ENCODE results near the gene BRD3. TPM values are rescaled to one million over a fixed set of nuclear protein-coding genes. Genes with fewer than 3 reads are reported as not detected.

BRD3 gene
- total RNA-seq, 1 donor from 2014 or later: 44.7 TPM

DNA sequence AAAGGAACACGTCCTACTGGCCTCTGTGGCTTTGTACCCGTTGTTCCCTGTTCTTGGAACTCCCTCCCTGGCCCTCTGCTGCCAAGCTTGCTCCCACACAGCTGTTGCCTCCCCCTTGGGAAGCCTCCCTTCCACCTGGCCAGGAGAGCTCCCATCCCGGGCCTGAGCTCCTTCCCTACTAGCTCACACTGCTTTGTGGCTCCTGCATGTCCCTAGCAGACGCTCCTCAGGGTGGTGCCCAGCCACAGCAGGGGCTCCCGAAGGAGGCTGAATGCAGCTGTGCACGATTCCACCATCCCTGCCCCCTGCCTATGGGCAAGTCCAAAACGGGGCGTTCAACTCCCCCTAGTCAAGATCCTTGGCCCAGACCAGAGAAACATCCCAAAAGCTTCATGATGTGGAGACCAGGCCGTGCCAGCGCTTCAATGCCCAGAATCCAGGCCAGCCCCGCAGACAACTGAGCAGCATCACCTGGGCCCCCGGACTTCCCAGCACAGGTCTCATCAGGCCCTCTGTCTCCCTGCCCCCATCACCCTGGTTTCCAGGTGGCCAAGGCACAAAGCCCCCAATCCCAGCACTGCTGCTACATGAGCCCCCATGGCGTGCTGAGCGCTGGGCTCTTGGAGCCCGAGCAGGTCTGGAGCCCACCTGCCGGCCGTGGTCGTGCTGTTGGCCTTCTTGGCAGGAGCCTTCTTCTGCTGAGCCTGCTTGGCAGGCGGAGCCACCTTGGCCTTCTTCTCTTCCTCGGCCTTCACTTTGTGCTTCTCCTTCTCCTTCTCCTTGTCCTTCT lies 28.2 kb downstream of the BRD3 start:
- DNase-seq (ENCODE audit: low spot score): no peak

DNA sequence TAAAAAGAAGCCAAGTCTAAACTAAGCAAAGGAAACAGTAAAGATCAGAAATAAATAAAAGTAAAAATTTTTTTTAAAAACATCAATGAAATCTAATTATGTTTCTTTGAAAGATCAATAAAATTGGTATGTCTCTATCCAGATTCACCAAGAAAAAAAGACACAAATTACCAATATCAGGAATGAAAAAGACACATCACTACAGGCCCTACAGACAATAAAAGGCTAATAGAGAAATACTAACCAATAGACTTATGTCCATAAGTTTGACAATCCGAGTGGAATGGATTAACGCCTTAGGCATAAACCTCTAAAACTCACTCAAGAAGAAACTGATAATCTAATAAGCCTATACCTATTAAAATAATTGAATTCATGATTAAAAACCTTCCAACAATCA lies 30.2 kb downstream of the BRD3 start:
- DNase-seq (ENCODE audit: low spot score): no peak

DNA sequence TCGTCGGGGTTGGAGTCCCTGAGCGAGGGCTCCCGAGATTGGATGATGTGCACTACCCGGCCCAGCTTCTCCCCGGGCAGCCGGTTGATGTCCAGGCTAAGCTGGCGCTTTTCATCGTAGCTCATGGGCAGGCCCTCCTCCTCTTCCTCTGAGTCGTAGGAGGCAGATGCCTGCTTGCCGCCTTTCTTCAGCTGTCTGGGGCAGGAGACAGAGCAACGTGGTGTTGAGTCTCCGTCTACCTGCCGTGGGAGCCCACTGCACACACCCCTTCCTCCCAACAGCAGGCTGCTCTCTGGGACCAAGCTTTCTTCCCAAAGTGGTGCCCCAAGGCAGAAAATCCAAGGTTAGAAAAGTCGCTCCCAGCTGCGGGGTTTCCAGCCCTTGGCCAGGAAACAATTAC lies 31.7 kb downstream of the BRD3 start:
- no peak for DNase-seq (ENCODE audit: low spot score)

- no peak for DNase-seq (ENCODE audit: low spot score)
Measured at GRCh38 chr9:134035041-134036039, 32.5 kb downstream of the BRD3 start.

GRCh38 chr9:134034215-134035040 lies 33.4 kb downstream of the BRD3 start:
- DNase-seq (ENCODE audit: low spot score): no peak

DNA sequence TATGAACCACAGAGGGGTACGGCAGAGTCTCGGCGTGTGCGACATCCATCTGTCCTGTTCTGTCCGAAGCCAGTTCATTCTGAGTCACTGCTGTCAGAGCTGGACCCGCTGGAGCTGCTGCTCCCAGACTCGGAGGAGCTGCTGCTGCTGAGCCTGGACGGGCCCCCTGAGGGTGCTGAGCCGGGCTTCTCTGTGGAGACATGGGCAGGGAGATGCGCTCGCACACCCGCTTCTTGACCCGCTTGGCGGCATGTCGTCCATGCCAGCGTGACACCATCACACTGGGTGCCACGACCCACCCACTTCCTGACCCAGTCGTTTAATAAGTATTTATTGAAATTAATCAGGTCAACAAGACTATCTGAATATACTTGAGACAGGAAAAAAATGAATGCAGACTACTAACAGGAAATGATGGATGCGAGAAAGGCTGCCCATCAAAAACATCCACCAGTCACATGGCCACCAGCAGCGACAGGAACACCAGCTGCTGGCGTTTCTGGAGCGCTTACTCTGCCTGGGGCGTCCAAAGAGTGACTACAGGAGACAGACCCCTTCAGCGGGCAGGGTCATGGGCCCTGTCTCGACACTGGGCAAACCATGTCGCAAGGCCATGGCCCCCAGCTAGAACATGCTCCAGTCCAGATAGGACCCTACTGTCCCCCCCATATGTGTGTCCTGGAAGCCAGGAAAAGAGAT lies 34.2 kb downstream of the BRD3 start:
- DNase-seq (ENCODE audit: low spot score): no peak

DNA sequence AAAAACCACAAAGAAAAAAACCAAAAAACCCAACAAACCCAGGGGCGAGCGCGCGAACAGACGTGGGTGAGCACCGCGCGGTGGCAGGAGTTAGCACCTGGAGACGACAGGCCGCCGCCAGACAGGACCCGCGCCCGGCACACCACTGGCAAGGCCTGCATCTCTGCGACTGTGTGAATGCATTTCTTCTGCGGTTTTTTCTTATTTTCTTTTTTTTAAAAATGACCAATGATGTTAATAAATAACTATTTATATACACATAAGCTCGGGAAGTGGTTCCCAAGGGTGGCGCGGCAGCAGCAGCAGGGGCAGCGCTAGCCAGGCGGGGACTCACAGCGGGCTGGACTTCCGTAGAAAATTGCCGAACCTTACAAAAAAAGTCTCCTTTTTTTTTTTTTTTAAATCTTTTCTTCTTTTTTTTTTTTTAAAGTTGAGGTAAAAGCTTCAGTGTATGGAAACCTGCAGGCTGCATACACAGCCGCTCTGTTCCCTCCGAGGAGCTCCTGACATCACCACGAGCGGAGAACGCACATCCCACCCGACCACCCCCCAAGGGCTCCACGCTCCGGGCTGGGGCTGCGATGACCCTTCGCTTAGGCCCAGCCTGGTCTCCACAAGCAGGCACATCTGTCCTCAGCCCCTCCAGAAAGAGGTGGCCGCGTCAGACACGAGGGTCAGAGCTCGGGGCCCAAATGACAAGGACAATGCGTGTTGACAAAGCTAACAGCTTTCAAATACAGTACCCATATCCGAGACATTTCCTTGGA lies 35.2 kb downstream of the BRD3 start:
- DNase-seq (ENCODE audit: low spot score): no peak

DNA sequence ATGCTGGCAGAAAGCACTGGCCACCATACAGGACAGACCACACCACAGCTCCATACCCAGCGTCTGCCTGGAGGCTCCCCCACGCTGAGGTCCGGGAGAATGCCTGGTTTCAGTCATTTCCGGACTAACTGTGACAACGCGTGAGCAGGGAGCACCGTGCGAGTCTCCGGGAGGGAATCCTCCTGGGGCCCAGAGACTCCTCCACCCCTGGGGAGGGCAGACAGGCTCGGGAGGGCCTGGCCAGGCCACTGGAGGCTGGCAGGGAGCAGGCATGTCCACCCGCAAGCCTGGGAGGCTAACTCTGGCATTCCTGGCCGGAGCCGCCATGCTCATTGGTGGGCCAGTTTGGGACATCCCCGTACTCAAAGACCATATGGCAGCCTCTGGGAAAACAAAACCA lies 36.0 kb downstream of the BRD3 start:
- no peak for DNase-seq (ENCODE audit: low spot score)

GRCh38 chr9:134030821-134031470 lies 36.9 kb downstream of the BRD3 start:
- DNase-seq (ENCODE audit: low spot score): no peak

GRCh38 chr9:134029248-134030226 lies 38.3 kb downstream of the BRD3 start:
- no peak for DNase-seq (ENCODE audit: low spot score)

DNA sequence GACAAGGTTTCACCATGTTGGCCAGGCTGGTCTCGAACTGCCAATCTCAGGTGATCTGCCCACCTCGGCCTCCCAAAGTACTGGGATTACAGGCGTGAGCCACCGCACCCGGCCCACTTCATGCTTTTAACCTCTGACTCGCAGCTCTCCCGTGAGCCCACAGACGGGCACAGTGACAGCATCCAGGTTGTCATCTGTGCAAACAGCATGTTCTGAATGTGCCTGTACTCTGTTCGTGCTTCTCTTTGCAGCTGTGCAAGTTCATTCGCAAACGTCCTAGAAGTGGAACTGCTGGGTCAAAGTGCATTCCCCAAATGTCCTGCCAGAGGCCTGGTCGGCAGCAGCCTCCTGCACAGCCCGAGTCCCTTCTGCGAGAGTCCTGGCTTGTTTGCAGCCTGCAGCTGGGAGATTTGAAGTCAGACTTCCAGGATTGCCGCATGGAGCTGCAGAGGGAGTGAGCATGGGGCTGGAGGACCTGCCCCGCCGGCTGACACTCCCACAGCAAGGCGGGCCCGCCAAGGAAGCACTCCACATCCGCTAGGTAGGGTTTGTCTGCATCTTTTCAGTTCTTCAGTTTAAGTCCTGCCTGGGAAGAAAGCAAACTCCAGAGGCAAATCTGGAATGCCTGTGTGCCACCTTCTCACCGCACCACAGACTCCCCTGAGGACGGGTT lies 39.1 kb downstream of the BRD3 start:
- no peak for DNase-seq (ENCODE audit: low spot score)

DNA sequence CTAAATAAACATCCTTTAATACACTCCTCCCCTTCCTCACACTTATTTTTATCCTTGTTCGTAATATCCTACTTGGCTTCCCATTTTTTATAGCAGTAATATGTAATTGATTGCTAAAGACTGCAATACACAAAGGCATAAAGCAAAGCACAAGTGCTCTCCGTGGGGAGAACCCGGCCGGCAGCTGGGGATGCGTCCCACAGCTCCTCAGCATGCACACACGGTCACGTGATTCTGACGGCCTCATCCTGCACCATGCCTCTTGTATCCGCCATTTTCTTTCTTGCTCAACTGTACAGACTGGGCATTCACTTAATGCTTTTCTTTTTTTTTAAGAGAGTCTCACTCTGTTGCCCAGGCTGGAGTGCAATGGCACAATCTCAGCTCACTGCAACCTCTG lies 39.8 kb downstream of the BRD3 start:
- no peak for DNase-seq (ENCODE audit: low spot score)

DNA sequence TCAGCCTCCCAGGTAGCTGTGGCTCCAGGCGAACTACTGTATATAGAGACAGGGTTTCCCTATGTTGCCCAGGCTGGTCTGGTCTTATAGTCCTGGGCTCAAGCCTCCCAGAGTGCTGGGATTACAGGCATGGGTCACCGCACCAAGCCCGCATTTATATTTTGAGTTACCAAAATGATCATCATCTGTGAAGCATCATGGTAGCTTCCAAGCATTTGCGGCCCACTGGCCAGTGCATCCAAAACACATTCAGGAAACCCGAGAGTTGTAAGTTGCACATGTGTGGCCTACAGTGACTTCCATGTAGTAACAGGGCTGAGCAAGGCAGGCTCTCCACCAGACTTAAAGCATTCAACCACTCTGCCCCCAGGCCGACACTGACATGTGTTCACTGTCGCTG lies 40.3 kb downstream of the BRD3 start:
- no peak for DNase-seq (ENCODE audit: low spot score)

DNA sequence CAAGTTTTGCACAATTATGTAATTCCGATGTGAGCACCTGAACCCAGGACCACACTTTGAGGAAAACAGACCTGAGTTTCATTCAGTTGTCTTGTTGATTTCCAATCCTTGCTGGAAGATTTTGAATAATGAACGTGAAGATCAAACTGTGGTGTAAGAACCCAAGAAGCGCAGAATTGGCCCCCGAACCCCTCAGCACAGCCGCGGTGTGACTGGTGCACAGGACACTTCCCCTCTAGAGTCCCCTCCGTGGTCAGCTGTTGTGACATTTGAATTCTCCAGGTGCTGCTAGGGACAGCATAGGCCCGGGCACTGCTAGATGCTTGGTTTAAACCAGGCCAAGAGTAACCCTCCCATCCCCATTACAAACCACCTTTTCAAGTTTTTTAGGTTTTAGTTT lies 40.8 kb downstream of the BRD3 start:
- DNase-seq (ENCODE audit: low spot score): no peak

DNA sequence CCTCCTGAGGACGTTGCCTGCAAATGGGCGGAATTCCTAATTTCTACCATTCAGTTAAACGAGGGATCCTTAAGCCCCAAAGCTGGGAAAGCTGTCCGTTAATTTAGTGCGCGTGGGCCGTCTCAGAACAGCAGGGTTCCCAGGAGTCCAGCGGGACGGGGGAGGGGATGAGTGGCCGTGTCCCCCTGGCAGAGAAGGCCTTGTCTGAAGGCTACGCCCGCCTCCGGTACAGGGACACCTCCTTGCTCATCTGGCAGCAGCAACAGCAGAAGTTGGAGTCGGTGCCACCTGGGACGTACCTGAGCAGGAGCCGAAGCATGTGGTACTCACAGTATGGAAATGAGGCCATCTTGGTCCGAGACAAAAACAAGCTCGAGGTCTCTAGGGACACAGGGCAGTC lies 41.2 kb downstream of the BRD3 start:
- DNase-seq (ENCODE audit: low spot score): no peak

DNA sequence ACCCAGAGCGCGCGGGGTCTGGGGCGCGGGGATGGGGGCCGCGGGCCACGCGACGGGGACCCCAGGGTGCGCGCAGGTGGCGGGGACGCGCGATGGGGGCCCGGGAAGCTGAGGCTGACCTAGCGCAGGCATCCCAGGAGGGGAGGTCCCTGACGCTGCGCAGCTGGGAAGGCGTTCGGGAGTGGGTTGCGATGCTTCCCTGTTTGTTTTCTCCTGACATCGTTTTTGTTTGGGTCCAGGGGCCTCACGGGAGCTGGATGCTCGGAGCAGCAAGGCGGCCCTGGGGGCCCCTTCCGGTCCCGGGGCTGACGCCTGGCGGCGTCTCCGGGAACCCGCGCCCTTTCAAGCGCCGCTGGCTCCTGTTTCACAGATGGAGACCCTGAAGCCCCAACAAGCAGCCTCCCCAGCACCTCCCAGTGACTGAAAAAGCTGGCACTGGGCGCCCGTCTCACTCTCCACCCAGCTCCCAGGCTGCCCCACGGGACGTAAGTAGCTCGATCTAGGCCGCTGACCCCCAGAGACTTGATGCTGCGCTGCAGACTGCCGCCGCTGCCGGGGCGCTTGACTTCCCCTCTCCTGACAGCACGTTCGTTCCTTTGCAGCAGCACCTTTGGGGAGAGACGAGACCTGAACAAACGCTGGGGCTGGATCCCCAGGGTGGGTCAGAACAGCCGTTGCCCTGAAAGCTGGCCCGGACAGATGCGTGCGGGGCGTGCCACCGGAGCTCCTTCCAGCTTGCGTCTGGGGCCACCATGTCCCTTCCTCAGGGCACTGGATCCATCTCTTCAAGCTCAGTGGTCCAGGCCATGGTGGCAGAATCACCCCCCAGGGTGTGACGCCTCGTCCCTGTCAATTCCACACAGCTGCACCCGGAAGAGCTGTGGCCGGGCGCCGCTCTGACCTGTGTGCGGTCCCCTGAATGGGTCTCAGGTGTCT lies 42.0 kb downstream of the BRD3 start:
- DNase-seq (ENCODE audit: low spot score): peak; percentile 63

Data from ureter (tissue), 1 donor.